B cell (primary cell): Measurements from ENCODE around the gene TOMM6.

Experiments used
- EZH2 ChIP-seq: IDR thresholded peaks from 2 replicates; pipeline ENCODE4 v1.6.1; 2012; ENCODE audit warnings: borderline replicate concordance, low read depth, mild to moderate bottlenecking, moderate library complexity, low read length; ENCODE audit not compliant: insufficient read depth, poor library complexity, severe bottlenecking
- TF ChIP-seq, protein P1 (sequence below): fragments of 200-600 bp; IDR thresholded peaks from one replicate; pipeline ENCODE4 v1.8.0; 2022; ENCODE audit warnings: antibody characterized with exemption, mild to moderate bottlenecking

GRCh38 chr6:41813956-41814355, 26.5 kb downstream of the TOMM6 start:
- TF ChIP-seq, protein P1, sequence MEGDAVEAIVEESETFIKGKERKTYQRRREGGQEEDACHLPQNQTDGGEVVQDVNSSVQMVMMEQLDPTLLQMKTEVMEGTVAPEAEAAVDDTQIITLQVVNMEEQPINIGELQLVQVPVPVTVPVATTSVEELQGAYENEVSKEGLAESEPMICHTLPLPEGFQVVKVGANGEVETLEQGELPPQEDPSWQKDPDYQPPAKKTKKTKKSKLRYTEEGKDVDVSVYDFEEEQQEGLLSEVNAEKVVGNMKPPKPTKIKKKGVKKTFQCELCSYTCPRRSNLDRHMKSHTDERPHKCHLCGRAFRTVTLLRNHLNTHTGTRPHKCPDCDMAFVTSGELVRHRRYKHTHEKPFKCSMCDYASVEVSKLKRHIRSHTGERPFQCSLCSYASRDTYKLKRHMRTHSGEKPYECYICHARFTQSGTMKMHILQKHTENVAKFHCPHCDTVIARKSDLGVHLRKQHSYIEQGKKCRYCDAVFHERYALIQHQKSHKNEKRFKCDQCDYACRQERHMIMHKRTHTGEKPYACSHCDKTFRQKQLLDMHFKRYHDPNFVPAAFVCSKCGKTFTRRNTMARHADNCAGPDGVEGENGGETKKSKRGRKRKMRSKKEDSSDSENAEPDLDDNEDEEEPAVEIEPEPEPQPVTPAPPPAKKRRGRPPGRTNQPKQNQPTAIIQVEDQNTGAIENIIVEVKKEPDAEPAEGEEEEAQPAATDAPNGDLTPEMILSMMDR = no peak
- no peak for TF ChIP-seq EZH2
